HG03558 (cell line): ENCODE data around the gene MAST4.
"Not testable (repeated sequence)": the region's sequence is repeated elsewhere in the genome, so short reads cannot be mapped to it uniquely, and the experiment has no call there.

Source experiments
- ATAC-seq: cut with Tn5 transposase; IDR thresholded peaks from one replicate; pipeline ENCODE4 v1.9.1; 2021; ENCODE audit warnings: moderate number of reproducible peaks; ENCODE audit not compliant: unreplicated experiment; ENCODE audit errors: extremely low read depth

Gene MAST4

GRCh38 chr5:66689522-66690220 lies 93.5 kb downstream of the MAST4 start:
- no peak for ATAC-seq

DNA sequence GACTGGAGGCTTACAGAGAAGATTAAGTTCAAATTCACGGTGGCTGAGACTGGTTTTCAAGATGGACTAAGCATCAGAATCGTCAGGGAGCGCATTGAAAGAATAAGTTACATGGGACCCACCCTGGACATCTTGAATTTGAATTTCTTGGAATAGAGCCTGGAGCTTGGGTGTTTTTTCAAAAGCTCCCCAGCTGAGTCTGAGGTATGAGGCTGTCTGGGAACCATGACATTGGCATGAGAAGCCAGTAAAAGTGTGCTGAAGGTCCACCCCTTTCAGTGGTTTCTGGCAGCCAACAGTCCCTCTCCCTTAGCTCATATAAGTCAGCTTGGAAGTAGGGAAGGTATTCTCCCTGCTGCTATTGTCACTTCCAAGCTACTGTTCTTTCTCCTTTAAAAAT lies 97.8 kb downstream of the MAST4 start:
- no peak for ATAC-seq

GRCh38 chr5:66695840-66696239 lies 99.6 kb downstream of the MAST4 start:
- not testable (repeated sequence) for ATAC-seq

GRCh38 chr5:66697796-66698564 lies 101.8 kb downstream of the MAST4 start:
- no peak for ATAC-seq

GRCh38 chr5:66701244-66701643 lies 105.1 kb downstream of the MAST4 start:
- peak; percentile 70 for ATAC-seq

DNA sequence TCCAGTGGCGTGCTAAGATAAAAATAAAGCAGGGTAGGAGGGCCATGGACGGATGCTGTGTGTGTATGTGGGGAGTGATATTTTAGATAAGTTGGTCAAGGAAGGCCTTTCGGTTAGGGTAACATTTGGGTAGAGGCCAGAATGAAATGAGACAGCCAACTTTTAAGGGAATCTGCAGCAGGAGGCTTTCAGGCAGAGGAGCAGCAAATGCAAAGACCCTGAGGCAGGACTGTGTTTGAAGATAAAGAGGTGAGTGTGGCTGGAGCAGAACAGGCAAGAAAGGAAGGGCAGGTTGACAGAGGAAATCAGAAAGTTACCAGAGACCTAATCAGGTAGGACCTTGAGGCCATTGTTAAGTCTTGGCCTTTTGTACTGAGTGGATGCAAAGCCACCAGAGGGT lies 106.2 kb downstream of the MAST4 start:
- no peak for ATAC-seq

- ATAC-seq, result no peak
Observed at GRCh38 chr5:66704790-66705425, 108.7 kb downstream of the MAST4 start.

DNA sequence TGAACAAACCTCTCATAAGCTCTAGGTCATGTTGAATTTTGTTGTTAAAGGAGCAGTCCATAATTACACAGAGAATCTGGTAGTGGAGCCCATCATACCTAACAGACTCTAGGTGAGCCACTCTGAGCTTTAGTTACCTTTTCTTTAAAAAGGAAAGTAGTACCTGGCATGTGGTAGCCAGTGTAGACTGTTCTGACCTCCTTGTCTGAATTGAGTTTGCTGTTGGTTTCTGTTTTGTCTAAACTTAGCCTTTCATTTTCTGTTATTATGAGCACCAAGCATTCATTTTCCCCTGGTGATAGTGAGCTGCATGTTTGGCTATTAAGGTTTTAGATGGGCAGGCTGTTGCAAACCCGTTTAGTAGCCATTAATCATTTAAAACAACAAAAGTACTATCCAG lies 112.2 kb downstream of the MAST4 start:
- ATAC-seq, result no peak

- ATAC-seq, result no peak
Observed at GRCh38 chr5:66710557-66711088, 114.4 kb downstream of the MAST4 start.

GRCh38 chr5:66713998-66714397 lies 117.8 kb downstream of the MAST4 start:
- no peak for ATAC-seq

- no peak for ATAC-seq
Observed at GRCh38 chr5:66717455-66718373, 121.5 kb downstream of the MAST4 start.

- ATAC-seq, result no peak
Observed at GRCh38 chr5:66718374-66719002, 122.3 kb downstream of the MAST4 start.

- no peak for ATAC-seq
Observed at GRCh38 chr5:66720780-66721179, 124.6 kb downstream of the MAST4 start.

- ATAC-seq, result no peak
Observed at GRCh38 chr5:66722686-66723085, 126.5 kb downstream of the MAST4 start.

- ATAC-seq, result no peak
Observed at GRCh38 chr5:66724349-66725139, 128.4 kb downstream of the MAST4 start.

- ATAC-seq, result no peak
Observed at GRCh38 chr5:66727630-66728029, 131.4 kb downstream of the MAST4 start.

DNA sequence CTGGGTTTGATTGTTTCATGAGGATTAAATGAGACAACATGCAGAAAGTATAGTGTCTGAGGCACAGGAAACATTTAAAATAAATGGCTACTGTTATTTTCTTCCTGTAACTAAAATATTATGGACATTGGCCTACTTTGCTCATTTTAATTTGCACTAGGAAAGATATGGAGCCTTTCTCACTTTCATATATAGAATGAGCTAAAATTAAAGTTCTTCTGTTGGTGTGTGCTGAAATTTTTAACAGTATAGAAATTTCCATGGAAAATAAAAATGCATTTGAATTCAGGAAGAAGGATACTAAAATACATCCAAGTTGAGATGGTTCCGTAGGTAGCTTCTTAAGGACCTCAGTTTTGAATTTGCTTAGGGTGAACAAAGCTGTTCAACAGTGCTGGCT lies 131.9 kb downstream of the MAST4 start:
- ATAC-seq, result no peak

- no peak for ATAC-seq
Observed at GRCh38 chr5:66737096-66737495, 140.9 kb downstream of the MAST4 start.

DNA sequence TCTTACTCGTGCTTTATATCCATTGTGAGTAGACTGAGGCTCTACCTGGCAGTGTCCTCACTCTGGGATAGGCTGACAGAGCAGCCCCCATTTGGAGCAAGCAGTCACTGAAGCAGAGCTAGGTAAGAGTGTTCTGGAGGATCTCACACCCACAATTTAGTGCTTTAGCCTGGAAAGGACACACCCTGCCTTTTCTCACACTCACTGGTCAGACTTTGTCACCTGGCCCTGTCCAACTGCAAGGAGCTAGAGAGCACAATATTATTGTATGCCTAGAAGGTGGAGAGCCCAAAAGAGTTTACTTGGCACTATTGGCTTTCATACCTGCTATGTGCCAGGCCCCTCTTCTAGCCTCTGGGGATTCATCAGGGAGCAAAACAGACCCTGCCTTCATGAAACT lies 141.9 kb downstream of the MAST4 start:
- ATAC-seq, result no peak
